Activated CD4-positive, CD25-positive, alpha-beta regulatory T cell (primary cell): ENCODE data around the gene SLFN5.
A peak's percentile ranks its signal among the peaks of the same experiment; 100 is the strongest.
"Not testable (repeated sequence)": the region's sequence is repeated elsewhere in the genome, so short reads cannot be mapped to it uniquely, and the experiment has no call there.

Experiments
- DNase-seq, 4 experiments: peaks; one replicate each; lab custom pipeline; 2025; lab: John Stamatoyannopoulos, UW

SLFN5 gene

DNA sequence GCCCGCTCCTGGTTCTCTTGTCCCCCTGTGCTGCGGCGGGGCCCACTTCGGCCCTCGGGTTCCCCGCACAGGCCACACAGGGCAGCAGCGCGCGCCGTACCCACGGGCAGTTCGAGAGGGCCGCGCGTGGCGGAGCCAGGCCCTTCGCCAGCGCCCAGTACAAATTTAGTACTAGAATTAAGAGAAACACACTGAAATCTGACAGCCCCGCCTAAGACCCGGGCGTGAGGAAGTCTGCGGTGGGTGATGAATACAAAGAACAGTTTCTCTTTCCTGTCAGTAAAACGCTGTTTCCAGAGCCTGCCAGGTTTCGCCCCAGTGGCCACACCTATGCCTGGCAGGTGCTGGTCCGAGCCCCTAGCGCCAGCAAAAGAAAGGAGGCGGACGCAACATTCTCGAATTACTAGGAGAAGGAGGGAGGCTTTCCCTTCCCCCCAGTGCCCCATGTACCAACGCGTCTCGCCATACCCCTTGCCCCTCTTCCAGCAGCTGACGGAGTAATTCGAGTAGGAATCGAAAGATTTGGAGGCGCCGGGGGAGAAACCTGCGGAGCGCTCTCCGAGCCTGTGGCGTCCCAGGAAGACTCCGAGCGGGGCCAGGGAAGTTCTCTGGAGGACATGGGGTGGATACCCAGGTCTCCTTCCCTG, 591 bp upstream of the SLFN5 start:
- peak; percentile 60 to 75 (median 66) for DNase-seq

DNA sequence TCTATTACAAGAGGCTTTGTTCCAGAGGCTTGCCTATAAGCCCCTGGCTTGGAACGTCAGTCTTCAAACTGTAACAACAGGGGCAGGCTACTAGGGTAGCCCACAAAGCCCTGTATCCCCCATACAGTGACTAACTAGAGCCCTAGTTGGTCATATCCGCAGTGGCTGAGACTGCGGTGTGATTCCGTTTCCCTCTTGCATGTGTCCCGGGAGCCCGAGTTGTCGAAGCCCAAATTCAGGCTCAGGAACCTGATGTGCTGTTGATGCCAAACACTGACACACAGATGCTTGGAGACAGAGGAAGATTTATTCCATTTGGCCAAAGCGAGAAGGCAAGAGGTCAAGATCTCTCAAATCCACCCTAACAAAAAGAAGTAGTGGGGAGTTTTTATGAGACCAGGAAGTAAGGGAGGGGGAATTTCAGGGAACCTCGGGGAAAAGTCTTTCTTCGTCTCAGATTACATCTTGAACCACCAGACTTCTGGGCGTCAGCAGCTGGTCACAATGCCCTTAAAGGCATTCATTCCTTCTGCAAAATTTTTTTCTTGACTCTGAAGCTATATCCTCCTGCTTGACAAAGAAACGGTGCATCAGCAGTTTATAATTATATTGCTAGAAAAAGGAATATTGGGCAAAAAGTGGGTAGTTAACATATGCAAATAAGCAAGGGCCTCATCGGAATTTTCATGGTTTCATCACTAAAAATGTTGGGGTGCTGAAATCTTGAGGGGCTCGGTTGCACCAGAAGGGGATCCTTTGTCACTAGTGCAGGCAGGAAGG, 879 bp downstream of the SLFN5 start:
- peak in 1 of 4 experiments; percentile 33 for DNase-seq

GRCh38 chr17:35244341-35245195, 1.7 kb downstream of the SLFN5 start:
- peak; percentile 61 to 72 (median 68) for DNase-seq

DNA sequence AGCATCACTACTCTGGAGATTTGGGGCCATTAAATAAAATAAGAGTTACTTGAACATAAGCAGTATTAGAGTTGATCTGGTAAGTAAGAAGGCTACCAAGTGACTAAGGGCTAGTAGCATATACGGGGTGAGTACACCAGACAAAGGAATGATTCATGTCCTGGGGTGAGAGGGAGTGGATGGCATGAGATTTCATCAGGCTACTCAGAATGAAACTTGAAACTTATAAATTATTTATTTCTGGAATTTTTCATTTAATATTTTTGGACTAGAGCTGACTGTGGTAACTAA, 2.3 kb downstream of the SLFN5 start:
- no peak for DNase-seq

DNA sequence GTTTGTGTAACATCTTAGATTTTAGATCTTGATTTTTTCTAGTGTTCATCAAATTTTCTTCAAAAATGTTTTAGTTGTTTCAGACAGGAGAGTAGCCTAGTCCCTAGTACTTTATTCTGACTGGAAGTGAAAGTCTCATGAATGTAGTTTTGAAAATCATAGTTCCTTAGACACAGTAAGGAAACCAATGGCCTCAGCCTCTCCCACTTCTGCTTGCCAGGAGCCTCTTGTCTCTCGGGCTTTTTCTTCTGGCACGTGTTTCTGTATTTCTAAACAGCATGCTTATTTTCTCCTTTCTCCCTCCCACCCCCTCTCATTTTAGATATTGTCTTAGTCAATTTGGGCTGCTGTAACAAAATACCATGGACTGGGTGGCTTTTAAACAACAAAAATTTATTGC, 9.8 kb downstream of the SLFN5 start:
- DNase-seq = no peak

DNA sequence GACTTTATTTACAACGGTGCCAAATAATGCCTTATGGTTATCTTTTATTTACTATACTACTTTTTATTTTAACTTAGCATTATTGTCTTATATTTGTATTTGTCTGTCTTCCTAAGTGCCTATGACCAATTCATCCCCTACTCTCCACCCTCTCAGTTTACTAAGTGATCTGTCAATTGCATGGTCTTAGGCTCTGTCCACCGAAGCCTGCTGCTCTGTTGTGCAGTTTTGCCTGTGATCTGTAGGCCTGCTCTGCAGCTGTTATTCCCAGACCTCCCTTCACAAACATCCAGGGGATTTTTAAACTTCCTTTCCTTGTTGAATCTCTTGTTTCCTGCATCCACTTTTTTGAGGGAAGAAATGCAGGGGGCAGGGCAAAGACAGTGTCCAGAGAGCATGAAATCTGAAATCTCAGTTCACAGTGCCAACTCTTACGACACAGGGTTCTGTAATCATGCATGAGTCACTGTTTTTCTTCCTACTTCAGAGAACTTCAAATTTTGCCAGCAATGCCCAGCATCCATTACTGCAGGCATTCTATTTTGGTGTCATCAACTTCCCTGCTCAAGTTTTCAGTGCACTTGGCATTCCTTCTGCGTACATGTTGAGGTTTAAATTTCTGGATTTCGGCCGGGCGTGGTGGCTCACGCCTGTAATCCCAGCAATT, 11.4 kb downstream of the SLFN5 start:
- DNase-seq = no peak

GRCh38 chr17:35255316-35255715, 12.4 kb downstream of the SLFN5 start:
- DNase-seq = no peak

DNA sequence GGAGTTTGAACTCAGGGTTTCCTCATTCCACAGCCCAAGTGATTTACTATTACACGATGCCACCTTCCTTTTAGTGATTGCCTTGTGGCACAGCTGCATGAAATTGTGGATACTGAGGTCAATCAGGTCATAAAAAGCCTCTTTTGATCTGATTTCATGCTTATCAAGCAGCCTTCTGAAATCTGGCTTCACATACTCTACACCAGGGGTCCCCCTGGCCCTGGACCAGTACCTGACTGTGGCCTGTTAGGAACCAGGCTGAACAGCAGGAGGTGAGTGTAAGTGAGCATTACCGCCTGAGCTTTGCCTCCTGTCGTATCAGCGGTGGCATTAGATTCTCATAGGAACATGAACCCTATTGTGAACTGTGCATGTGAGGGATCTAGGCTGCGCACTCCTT, 13.8 kb downstream of the SLFN5 start:
- no peak for DNase-seq

GRCh38 chr17:35257208-35257659, 14.4 kb downstream of the SLFN5 start:
- no peak for DNase-seq

- no peak for DNase-seq
Measured at GRCh38 chr17:35259001-35259400, 16.1 kb downstream of the SLFN5 start.

DNA sequence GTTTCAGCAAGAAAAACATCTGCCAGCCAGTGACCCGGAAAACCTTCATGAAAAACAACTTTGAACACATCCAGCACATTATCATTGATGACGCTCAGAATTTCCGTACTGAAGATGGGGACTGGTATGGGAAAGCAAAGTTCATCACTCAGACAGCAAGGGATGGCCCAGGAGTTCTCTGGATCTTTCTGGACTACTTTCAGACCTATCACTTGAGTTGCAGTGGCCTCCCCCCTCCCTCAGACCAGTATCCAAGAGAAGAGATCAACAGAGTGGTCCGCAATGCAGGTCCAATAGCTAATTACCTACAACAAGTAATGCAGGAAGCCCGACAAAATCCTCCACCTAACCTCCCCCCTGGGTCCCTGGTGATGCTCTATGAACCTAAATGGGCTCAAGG, 22.2 kb downstream of the SLFN5 start:
- no peak for DNase-seq

DNA sequence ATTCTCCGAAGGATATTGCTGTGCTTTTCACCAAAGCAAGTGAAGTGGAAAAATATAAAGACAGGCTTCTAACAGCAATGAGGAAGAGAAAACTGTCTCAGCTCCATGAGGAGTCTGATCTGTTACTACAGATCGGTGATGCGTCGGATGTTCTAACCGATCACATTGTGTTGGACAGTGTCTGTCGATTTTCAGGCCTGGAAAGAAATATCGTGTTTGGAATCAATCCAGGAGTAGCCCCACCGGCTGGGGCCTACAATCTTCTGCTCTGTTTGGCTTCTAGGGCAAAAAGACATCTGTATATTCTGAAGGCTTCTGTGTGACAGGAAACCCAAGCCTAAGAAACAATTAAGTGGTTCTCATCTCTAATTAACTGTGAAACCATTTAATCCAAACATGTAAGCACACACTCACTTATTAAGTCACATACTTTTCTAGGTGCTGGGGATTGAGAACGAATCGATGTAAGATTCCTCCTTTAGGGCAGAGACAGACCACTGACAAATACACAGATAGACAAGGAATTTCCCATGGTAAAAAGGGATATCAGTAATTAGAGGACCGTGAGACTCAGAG, 22.8 kb downstream of the SLFN5 start:
- DNase-seq = no peak

- DNase-seq = peak in 2 of 4 experiments; percentile 5 to 49
Measured at GRCh38 chr17:35274167-35275066, 31.5 kb downstream of the SLFN5 start.

- DNase-seq = not testable (repeated sequence)
Measured at GRCh38 chr17:35278454-35278853, 35.6 kb downstream of the SLFN5 start.

DNA sequence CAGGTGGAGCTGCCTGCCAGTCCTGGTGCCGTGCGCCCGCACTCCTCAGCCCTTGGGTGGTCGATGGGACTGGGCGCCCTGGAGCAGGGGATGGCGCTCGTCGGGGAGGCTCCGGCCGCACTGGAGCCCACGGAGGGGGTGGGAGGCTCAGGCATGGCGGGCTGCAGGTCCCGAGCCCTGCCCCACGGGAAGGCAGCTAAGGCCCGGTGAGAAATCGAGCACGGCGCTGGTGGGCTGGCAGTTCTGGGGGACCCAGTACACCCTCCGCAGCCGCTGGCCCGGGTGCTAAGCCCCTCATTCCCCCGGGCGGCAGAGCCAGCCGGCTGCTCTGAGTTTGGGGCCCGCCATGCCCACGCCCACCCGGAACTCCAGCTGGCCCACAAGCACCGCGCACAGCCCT, 36.0 kb downstream of the SLFN5 start:
- not testable (repeated sequence) for DNase-seq

- no peak for DNase-seq
Measured at GRCh38 chr17:35283767-35284166, 40.9 kb downstream of the SLFN5 start.

DNA sequence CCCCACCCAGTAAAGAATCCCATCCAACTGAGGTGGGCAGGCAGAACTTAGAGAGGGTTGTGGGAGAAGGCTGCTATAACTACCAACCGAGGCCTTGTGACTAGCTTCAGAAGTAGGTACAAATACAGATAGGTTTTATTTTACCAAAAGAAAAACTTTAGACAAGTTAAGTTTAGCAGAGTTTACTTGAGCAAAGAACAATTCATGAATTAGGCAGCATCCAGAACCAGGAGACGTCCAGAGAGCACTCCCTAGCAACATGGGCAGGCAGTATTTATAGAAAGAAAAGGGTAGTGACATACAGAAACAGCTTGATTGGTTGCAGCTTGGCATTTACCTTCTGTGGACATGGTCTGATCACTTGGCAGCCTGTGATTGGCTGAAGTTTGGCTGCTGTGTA, 42.1 kb downstream of the SLFN5 start:
- DNase-seq = no peak

DNA sequence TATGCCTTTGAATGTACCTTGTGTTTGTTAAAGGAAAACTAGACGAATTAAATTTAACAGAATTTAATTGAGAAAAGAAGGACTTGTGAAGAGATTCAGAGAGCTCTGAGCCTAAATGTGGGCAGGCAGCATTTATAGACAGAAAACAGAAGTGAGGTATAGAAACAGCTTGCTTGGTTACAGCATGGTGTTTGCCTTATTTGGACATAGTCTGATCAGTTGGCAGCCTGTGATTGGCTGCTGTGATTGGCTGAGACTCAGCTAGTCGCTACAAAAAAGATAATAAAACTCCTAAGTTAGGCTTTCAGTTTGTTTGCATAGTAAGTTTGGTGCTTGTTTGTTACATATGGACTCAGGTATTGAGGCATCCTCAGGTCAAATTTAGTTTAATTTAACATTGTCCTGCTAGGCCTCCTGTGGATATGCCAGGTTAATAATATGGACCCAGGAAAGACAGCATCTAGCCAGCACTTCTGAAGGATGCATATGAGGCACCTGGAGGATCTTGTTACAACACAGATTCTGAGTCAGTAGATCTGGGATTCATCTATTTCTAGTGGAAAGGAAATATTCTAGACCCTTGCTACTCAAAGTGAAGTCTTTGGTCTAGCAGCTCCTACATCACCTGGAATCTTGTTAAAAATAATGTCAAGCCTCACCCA, 43.4 kb downstream of the SLFN5 start:
- no peak for DNase-seq

DNA sequence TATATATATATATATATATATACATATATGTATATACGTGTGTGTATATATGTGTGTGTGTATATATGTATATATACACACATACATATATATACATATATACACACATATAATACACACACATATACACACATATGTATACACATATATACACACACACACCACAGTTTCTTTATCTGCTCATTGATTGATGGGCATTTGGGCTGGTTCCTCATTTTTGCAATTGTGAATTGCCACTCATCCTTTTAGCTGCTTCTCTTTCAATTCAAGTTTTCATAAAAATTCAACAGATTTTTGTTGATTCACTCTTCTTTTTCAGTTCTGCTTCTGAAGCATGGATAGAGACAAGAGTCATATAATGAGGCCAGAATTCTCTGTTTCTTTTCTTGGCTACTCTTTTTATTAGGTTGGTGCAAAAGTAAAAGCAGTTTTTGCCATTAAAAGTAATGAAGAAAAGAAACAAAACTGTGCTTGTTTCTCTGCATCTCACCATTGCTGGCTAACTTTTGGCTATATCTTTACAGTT, 44.5 kb downstream of the SLFN5 start:
- DNase-seq = no peak

DNA sequence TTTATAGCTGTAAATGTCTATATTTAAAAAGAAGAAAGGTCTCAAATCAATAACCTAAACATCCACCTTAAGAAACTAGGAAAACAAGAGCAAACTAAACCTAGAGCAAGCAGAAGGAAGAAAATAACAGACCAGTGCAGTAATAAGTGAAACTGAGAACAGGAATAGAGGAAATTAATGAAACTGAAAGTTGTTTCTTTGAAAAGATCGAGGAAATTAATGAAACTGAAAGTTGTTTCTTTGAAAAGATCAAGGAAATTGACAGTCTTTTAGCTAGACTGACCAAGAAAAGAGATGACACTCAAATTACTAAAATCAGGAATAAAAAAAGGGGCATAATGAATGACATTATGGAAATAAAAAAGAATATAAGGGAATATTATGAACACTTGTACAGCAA, 46.4 kb downstream of the SLFN5 start:
- no peak for DNase-seq
